MCF 10A (cell line): ENCODE measurements around the gene IPPK. TPM values are rescaled to one million over a fixed set of nuclear protein-coding genes. Genes with fewer than 3 reads are reported as not detected.

Source experiments
- BruUV-seq: library from RNA; stranded (reverse); fragments of 400-500 nt; replicated peaks from 2 replicates; lab custom pipeline; 2021; lab: Mats Ljungman, UMichigan
- CTCF ChIA-PET: fragments of 300-600 bp; sonication (Branson Sonifier 250); formaldehyde crosslinking; extraction: SDS; loops from one replicate; lab custom pipeline; 2021; ENCODE audit warnings: antibody characterized with exemption, inconsistent platforms; lab: Yijun Ruan, JAX
- POLR2A ChIA-PET: fragments of 300-600, 350-650 bp; sonication (Branson Sonifier 250); formaldehyde crosslinking; extraction: SDS; loops from one replicate; lab custom pipeline; 2020; ENCODE audit warnings: antibody characterized with exemption, inconsistent platforms; lab: Yijun Ruan, JAX
- DNase-seq: peaks from one replicate; pipeline ENCODE4 v3.0.0-alpha.2; 2018; ENCODE audit not compliant: unreplicated experiment
- H3K27ac Mint-ChIP-seq: one replicate; pipeline ENCODE4 v1.8.0; 2022; ENCODE audit warnings: mild to moderate bottlenecking, low read depth, mixed read lengths; ENCODE audit not compliant: unreplicated experiment
- H3K27me3 Mint-ChIP-seq: one replicate; pipeline ENCODE4 v1.8.0; 2022; ENCODE audit warnings: mixed read lengths; ENCODE audit not compliant: insufficient read depth, unreplicated experiment
- H3K36me3 Mint-ChIP-seq: one replicate; pipeline ENCODE4 v1.8.0; 2022; ENCODE audit warnings: mild to moderate bottlenecking, moderate library complexity, mixed read lengths; ENCODE audit not compliant: insufficient read depth, unreplicated experiment
- H3K4me1 Mint-ChIP-seq: one replicate; pipeline ENCODE4 v1.8.0; 2022; ENCODE audit warnings: mixed read lengths; ENCODE audit not compliant: insufficient read depth, unreplicated experiment
- H3K4me3 Mint-ChIP-seq: one replicate; pipeline ENCODE4 v1.8.0; 2022; ENCODE audit warnings: mild to moderate bottlenecking, moderate library complexity, mixed read lengths; ENCODE audit not compliant: unreplicated experiment
- H3K9me3 Mint-ChIP-seq: one replicate; pipeline ENCODE4 v1.8.0; 2022; ENCODE audit warnings: mixed read lengths; ENCODE audit not compliant: unreplicated experiment
- CTCF ChIP-seq: fragments of 200-600 bp; IDR thresholded peaks from one replicate; pipeline ENCODE4 v1.8.0; 2022; ENCODE audit warnings: antibody characterized with exemption, mild to moderate bottlenecking; ENCODE audit not compliant: unreplicated experiment
- intact Hi-C: fragments of 100-400 bp; cut with micrococcal nuclease; formaldehyde crosslinking; loops from 2 replicates; pipeline ENCODE4 v1.14.1; 2022
- total RNA-seq: library from RNA; stranded (reverse); gene quantifications from 2 replicates; pipeline ENCODE4 v1.2.3, GENCODE V29; 2022

The IPPK gene
- total RNA-seq, 1 experiment from 2014 or later = 16.6 TPM

- CTCF ChIA-PET = interaction anchor here (0.6 to 0.7 kb wide), 2 partner anchors 26 to 91 kb away, joined by 3 to 6 read pairs; no protein-coding TSS in a partner anchor
- no peak for TF ChIP-seq CTCF
- intact Hi-C loops = loop anchor here (5.0 kb wide), 1 partner anchor 98 kb away; no protein-coding TSS in a partner anchor
- Mint-ChIP-seq H3K4me3 (no peak overlapping the region), H3K36me3 (no peaks in the 10 kb centered on the region), H3K27ac (no peak overlapping the region), H3K4me1 (peaks cover 8% of the 10 kb centered on the region), H3K9me3 (no peaks in the 10 kb centered on the region), H3K27me3 (no peaks in the 10 kb centered on the region)
- BruUV-seq = no TSS peak
- POLR2A ChIA-PET = interaction anchor here (0.9 kb wide), 2 partner anchors 8 to 47 kb away, joined by 4 read pairs; no protein-coding TSS in a partner anchor
- DNase-seq = no peak
Observed at GRCh38 chr9:92605224-92605623, 64.7 kb downstream of the IPPK start.

- intact Hi-C loops = no loop called here
- CTCF ChIA-PET = interaction anchor here (1.1 kb wide), 1 partner anchor 30 kb away, joined by 3 read pairs; no protein-coding TSS in a partner anchor
- Mint-ChIP-seq H3K36me3 (no peaks in the 10 kb centered on the region), H3K27ac (no peak overlapping the region), H3K9me3 (no peaks in the 10 kb centered on the region), H3K27me3 (no peaks in the 10 kb centered on the region), H3K4me1 (peaks cover 8% of the 10 kb centered on the region), H3K4me3 (no peak overlapping the region)
- POLR2A ChIA-PET = interaction anchor here (1.1 kb wide), 1 partner anchor 262 kb away, joined by 4 read pairs; no protein-coding TSS in a partner anchor
- no peak for TF ChIP-seq CTCF
- DNase-seq = no peak
- no TSS peak for BruUV-seq
Observed at GRCh38 chr9:92603990-92604389, 65.9 kb downstream of the IPPK start.

- no peaks in the 10 kb centered on the region for H3K9me3 Mint-ChIP-seq
- BruUV-seq = no TSS peak
- H3K27ac Mint-ChIP-seq = no peak overlapping the region
- no peaks in the 10 kb centered on the region for H3K27me3 Mint-ChIP-seq
- no peak overlapping the region for H3K4me3 Mint-ChIP-seq
- no peak for TF ChIP-seq CTCF
- POLR2A ChIA-PET = no interaction called here
- intact Hi-C loops = no loop called here
- H3K4me1 Mint-ChIP-seq = peaks cover 5% of the 10 kb centered on the region
- no peak for DNase-seq
- no peaks in the 10 kb centered on the region for H3K36me3 Mint-ChIP-seq
- CTCF ChIA-PET = interaction anchor here (0.5 to 1.1 kb wide), 2 partner anchors 10 to 31 kb away, joined by 3 read pairs; no protein-coding TSS in a partner anchor
Observed at GRCh38 chr9:92603100-92603499, 66.8 kb downstream of the IPPK start.

GRCh38 chr9:92602413-92602812 lies 67.5 kb downstream of the IPPK start:
- intact Hi-C loops = no loop called here
- Mint-ChIP-seq H3K4me3 (no peak overlapping the region), H3K36me3 (no peaks in the 10 kb centered on the region)

More at GRCh38 chr9:92602413-92602812, 67.5 kb downstream of the IPPK start:
- CTCF ChIA-PET = interaction anchor here (0.5 kb wide), 1 partner anchor 9 kb away, joined by 3 read pairs; no protein-coding TSS in a partner anchor
- no TSS peak for BruUV-seq
- Mint-ChIP-seq H3K27ac (no peak overlapping the region), H3K4me1 (no peaks in the 10 kb centered on the region), H3K27me3 (no peaks in the 10 kb centered on the region), H3K9me3 (no peaks in the 10 kb centered on the region)
- TF ChIP-seq CTCF = no peak
- DNase-seq = no peak
- POLR2A ChIA-PET = interaction anchor here (0.6 to 1.0 kb wide), 2 partner anchors 67 to 103 kb away, joined by 3 read pairs; partner anchors contain the start of gene ECM2
